Spleen (tissue), 7 donors: ENCODE results near the gene SHC4.

Experiments
- POLR2A ChIP-seq, 3 donors: fragments of 450-650 bp; IDR thresholded peaks; one replicate each; pipeline ENCODE4 v1.5.1; 2017; ENCODE audit warnings: antibody characterized with exemption in 3 of 3, mild to moderate bottlenecking in 1 of 3
- TF ChIP-seq, protein P1 (sequence below), 11 experiments: fragments of 200-600 bp in 7 of 11; fragments of 450-650 bp in 4 of 11; sonication (generic) in 4 of 11; IDR thresholded peaks in 8 of 11; conservative IDR thresholded peaks in 3 of 11; 1 replicate in 7 of 11; 2 replicates in 4 of 11; pipeline versions ENCODE4 v1.4.0 to v1.8.0; 2016 to 2021; ENCODE audit warnings: antibody characterized with exemption in 11 of 11, inconsistent platforms in 4 of 11, mild to moderate bottlenecking in 1 of 11
- donor health status: DM: no; HTN: no; CAD: no; lungs with moderate emphysema.
- donor health status: DM: no; HTN: no; CAD: no.
- donor health status: DM: no; HTN: no; CAD: no.

DNA sequence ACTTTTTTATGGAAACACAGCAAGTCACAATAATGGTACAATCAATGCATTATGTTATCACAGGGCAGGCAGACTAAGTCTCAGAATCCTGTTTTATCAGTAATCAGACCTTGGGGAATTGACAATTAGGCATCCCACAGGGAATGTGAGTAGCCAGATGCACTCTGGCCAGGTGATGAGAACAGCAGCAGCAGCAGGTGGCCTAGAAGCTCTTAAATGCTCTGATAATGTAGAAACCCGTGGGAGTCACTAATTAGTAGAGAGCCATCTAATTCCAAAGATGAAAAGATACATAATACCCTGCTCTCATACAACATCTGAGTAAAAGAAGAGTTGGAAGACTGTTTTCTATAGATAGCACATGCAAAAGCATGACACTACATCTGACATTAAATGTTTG, 165.4 kb downstream of the SHC4 start:
- TF ChIP-seq, protein P1, sequence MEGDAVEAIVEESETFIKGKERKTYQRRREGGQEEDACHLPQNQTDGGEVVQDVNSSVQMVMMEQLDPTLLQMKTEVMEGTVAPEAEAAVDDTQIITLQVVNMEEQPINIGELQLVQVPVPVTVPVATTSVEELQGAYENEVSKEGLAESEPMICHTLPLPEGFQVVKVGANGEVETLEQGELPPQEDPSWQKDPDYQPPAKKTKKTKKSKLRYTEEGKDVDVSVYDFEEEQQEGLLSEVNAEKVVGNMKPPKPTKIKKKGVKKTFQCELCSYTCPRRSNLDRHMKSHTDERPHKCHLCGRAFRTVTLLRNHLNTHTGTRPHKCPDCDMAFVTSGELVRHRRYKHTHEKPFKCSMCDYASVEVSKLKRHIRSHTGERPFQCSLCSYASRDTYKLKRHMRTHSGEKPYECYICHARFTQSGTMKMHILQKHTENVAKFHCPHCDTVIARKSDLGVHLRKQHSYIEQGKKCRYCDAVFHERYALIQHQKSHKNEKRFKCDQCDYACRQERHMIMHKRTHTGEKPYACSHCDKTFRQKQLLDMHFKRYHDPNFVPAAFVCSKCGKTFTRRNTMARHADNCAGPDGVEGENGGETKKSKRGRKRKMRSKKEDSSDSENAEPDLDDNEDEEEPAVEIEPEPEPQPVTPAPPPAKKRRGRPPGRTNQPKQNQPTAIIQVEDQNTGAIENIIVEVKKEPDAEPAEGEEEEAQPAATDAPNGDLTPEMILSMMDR (IDR thresholded peaks at IDR 0.05 in 8 of 11, conservative IDR thresholded peaks at IDR 0.05 in 3 of 11): no peak
- no peak for TF ChIP-seq POLR2A (IDR thresholded peaks at IDR 0.05)
